WI38 (cell line): Measurements from ENCODE around the gene SULT1A2.

ENCODE experiments used
- H3K4me3 ChIP-seq: 2 replicates; pipeline ENCODE4 v1.5.1; 2011; ENCODE audit warnings: low read depth, mild to moderate bottlenecking, control low read depth, low read length
- CTCF ChIP-seq: IDR thresholded peaks from 2 replicates; pipeline ENCODE4 v1.5.1; 2012; ENCODE audit warnings: low read depth, mild to moderate bottlenecking, control low read depth, low read length

Gene SULT1A2

GRCh38 chr16:28586466-28586865, 10.4 kb downstream of the SULT1A2 start:
- no peak overlapping the region for H3K4me3 ChIP-seq
- TF ChIP-seq CTCF = no peak

- TF ChIP-seq CTCF = no peak
- H3K4me3 ChIP-seq = no peak overlapping the region
Measured at GRCh38 chr16:28585674-28586073, 11.2 kb downstream of the SULT1A2 start.

- H3K4me3 ChIP-seq = no peak overlapping the region
- TF ChIP-seq CTCF = no peak
Measured at GRCh38 chr16:28580726-28581315, 16.0 kb downstream of the SULT1A2 start.

- TF ChIP-seq CTCF = no peak
- H3K4me3 ChIP-seq = no peak overlapping the region
Measured at GRCh38 chr16:28575446-28576109, 21.3 kb downstream of the SULT1A2 start.

GRCh38 chr16:28574925-28575324, 21.9 kb downstream of the SULT1A2 start:
- no peak overlapping the region for H3K4me3 ChIP-seq
- no peak for TF ChIP-seq CTCF

GRCh38 chr16:28573738-28574718, 22.8 kb downstream of the SULT1A2 start:
- no peak for TF ChIP-seq CTCF
- H3K4me3 ChIP-seq = no peak overlapping the region
